Epithelial cell of prostate (primary cell): ENCODE data around the gene RPUSD1.
A peak's percentile ranks its signal among the peaks of the same experiment; 100 is the strongest.

Experiments used
- DNase-seq: peaks from one replicate; pipeline ENCODE4 v3.0.0-alpha.2; 2011; ENCODE audit warnings: low read depth, low spot score
- H3K27ac ChIP-seq: fragments of 450-650 bp; 2 replicates; pipeline ENCODE4 v1.5.1; 2017; ENCODE audit warnings: mild to moderate bottlenecking

The RPUSD1 gene

DNA sequence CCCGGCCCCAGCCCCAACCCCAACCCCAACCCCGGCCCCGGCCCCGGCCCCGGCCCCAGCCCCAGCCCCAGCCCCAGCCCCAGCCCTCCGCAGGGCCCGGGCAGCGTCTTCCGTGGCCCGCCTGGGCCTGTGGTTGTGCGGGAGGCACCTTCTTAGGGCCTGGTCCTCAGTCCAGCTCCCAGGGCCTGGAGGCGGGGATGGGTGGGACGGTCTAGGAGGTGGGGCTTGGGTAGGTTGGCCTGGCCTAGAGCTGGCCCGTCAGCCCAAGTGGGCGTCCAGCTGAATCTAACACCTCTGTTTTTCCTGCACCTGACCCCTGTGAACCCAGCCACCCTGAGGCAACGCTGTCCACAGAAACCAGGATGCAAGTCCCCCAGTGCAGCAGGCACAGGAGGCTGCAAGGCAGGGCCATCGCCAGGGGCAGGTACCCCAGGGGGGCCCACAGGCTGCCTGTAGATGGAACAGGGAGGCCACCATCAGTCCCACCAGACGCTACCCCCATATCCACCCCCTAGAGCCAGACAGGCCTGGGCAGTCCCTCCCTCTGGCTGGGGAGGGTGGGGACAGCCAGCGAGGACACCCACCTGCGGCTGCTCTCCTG is 18.9 kb downstream of the RPUSD1 start:
- DNase-seq: no peak
- H3K27ac ChIP-seq: no peak overlapping the region

DNA sequence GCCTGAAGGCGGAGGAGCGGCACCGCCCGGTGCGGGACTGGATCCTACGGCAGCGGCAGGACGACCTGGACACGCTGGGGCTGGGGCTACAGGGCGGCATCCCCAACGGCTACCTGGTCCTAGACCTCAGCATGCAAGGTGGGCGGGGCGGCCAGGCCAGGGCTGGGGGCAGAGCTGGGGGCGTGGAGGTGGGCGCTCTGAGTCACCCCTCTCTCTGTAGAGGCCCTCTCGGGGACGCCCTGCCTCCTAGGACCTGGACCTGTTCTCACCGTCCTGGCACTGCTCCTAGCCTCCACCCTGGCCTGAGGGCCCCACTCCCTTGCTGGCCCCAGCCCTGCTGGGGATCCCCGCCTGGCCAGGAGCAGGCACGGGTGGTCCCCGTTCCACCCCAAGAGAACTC is 19.8 kb downstream of the RPUSD1 start:
- no peak overlapping the region for H3K27ac ChIP-seq
- DNase-seq: no peak

DNA sequence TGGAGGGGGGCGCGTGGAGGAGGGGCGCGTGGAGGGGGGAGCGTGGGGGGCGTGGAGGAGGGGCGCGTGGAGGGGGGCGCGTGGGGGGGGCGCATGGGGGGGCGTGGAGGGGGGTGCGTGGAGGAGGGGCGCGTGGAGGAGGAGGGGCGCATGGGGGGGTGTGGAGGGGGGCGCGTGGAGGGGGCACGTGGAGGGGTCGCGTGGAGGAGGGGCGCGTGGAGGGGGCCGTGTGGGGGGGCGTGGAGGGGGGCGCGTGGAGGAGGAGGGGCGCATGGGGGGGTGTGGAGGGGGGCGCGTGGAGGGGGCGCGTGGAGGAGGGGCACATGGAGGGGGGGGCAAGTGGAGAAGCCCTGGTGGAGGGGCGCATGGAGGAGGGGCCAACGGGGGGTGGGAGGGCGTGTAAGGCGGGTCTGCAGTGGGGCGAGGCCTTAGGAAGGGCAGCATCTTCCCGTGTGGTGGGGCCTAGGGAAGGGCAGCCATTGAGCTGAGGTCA is 20.4 kb downstream of the RPUSD1 start:
- no peak overlapping the region for H3K27ac ChIP-seq
- no peak for DNase-seq

DNA sequence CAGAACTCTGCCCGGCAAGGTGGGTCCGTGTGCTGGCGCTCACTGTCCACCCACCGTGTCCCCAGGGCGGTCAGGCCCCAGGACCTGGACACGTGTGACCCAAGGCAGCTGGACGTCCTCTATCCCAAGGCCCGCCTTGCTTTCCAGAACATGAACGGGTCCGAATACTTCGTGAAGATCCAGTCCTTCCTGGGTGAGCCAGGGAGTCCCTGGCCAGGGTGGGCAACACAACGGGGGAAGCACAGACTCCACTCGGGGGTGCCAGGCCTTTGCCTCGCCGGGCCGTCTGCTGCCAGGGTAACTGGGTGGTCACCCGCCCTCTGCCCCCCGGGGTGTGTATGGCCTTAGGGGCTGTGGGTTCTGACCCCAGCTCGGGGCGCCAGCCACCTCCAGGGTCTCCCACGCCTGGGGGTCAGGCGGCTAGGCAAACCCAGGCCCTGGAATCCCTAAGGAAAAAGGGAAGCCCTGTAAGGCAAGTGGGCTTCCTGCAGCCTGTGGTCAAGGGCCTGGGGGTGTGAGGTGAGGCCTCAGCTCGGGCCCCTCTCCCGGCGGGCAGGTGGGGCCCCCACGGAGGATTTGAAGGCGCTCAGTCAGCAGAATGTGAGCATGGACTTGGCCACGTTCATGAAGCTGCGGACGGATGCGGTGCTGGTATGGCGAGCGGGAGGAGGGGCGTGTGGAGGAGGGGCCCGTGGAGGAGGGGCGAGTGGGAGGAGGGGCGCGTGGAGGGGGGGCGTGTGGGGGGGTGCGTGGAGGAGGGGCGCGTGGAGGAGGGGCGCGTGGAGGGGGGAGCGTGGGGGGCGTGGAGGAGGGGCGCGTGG is 21.2 kb downstream of the RPUSD1 start:
- no peak for DNase-seq
- H3K27ac ChIP-seq: no peak overlapping the region

DNA sequence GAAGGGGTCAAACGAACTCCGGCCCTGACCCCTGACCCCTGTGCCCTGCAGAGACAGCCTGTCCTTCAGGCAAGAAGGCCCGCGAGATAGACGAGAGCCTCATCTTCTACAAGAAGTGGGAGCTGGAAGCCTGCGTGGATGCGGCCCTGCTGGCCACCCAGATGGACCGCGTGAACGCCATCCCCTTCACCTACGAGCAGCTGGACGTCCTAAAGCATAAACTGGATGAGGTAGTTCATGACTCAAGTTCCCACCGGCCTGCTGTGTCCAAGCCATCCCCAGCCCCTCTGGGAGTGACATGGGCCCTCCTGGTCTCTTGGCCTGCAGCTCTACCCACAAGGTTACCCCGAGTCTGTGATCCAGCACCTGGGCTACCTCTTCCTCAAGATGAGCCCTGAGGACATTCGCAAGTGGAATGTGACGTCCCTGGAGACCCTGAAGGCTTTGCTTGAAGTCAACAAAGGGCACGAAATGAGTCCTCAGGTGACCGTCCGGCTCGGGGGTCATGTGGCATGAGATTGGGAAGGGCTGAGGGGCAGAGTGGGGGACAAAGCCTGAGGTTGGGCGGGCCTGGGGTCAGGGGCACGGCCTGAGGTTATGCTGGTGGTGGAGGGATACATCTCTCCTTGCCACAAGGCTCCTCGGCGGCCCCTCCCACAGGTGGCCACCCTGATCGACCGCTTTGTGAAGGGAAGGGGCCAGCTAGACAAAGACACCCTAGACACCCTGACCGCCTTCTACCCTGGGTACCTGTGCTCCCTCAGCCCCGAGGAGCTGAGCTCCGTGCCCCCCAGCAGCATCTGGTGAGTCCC is 22.0 kb downstream of the RPUSD1 start:
- no peak for DNase-seq
- H3K27ac ChIP-seq: no peak overlapping the region

DNA sequence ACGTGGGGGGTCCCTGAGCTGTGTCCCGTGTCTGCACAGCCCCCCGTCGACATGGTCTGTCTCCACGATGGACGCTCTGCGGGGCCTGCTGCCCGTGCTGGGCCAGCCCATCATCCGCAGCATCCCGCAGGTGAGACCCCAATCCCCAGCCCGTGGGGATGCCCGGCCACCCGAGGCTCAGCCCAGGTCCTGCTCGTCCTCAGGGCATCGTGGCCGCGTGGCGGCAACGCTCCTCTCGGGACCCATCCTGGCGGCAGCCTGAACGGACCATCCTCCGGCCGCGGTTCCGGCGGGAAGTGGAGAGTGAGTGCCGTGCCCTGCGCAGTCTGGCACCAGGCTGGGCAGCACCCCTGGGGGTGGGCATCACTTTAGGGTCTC is 22.7 kb downstream of the RPUSD1 start:
- H3K27ac ChIP-seq: no peak overlapping the region
- DNase-seq: no peak

DNA sequence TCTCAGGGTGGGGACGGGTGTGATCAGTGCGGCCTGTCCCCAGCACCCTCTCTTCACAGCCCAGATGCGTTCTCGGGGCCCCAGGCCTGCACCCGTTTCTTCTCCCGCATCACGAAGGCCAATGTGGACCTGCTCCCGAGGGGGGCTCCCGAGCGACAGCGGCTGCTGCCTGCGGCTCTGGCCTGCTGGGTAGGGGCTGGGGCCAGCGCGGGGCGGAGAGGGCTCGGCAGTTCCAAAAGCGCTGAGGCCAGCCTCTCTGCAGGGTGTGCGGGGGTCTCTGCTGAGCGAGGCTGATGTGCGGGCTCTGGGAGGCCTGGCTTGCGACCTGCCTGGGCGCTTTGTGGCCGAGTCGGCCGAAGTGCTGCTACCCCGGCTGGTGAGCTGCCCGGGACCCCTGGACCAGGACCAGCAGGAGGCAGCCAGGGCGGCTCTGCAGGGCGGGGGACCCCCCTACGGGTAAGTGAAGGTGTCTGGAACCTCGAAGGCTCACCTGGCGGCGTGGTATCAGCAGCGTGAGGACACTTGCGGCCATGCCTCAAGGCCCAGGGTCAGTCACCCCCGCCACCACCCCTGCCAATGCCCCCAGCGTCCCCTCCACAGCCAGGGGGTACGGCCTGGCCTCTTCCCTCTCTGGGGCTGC is 23.2 kb downstream of the RPUSD1 start:
- no peak overlapping the region for H3K27ac ChIP-seq
- no peak for DNase-seq

DNA sequence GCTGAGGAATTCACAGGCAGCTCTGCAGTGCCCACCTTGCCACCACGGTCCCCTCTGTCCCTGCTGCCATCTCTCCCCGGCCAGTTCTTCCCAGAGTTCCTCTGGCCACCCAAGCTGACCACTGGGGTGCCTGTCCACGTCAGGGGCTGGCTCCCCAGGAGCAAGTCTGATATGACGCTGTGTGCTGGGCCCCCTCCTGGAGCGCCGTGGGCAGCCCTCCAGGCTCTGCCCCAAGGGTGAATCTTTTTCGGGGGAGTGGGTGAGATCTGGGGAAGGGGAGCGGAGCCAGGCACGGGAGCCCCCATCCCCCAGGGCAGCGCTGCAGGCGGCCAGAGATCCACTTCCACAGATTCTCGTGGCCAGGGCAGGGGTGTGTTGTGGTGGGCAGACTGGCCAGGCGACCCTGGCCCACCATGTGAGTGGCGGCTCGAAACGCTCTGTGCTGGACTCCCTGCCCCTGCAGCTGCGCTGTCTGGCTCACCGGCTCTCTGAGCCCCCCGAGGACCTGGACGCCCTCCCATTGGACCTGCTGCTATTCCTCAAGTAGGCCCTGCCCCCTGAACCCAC is 23.9 kb downstream of the RPUSD1 start:
- no peak for DNase-seq
- no peak overlapping the region for H3K27ac ChIP-seq

DNA sequence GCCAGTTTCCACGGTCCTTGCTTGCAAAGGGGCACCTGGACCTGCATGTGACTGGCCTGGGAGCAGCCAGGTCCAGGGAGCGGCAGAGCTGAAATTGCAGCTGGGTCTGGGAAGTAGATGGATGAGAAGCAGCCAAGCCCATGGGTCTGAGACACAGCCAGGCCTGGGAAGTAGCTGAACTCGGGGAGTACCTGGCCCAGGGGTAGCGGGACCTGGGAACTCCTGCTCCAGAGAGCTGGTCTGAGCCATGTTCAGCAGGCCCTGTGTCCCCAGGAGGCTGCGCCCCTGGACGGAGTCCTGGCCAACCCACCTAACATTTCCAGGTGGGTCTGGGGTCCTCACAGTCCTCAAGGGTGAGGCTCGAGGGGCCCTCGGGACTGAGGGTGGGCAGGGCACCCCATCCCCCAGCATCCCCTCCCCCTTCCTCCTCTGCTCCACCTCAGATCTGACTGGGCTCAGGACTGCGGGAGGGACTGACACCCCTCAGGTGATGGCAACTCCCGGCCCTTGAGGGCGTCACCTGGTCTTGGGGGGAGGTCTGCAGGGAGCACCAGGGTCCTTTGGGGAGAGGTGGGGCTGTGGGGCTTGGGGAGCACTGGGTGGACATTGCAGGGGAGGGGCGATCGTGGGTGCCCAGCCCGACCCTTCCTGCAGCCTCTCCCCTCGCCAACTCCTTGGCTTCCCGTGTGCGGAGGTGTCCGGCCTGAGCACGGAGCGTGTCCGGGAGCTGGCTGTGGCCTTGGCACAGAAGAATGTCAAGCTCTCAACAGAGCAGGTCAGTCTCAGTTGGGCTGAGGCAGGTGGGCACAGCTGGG is 24.6 kb downstream of the RPUSD1 start:
- no peak for DNase-seq
- no peak overlapping the region for H3K27ac ChIP-seq

DNA sequence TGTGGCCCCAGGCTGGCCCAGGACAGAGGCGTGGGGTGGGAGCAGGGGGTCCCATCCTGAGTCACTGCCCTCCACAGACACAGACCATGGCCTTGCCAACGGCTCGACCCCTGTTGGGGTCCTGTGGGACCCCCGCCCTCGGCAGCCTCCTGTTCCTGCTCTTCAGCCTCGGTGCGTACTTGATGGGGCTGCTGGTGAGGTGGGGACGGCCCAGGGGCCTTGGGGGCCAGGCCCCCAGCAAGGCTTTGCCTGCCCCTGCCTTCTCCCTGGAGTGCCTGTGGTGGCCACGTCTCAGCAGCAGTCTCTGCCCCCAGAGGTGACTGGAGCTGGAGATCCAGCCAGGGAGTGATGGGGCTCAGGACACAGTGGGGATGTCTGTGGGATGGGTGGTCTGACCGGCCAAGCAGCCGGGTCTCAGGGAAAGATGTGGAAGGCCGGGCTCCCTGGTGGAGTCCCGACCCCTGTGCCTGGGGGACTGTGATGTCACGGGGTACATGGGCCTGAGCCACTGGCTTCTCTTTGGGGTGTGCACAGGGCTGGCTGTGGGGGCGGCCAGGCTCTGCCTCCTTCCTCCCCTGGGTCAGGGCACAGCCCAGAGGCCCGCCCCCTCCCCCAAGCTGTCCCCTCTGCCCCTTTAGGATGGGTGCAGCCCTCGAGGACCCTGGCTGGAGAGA is 25.4 kb downstream of the RPUSD1 start:
- no peak overlapping the region for H3K27ac ChIP-seq
- DNase-seq: no peak

DNA sequence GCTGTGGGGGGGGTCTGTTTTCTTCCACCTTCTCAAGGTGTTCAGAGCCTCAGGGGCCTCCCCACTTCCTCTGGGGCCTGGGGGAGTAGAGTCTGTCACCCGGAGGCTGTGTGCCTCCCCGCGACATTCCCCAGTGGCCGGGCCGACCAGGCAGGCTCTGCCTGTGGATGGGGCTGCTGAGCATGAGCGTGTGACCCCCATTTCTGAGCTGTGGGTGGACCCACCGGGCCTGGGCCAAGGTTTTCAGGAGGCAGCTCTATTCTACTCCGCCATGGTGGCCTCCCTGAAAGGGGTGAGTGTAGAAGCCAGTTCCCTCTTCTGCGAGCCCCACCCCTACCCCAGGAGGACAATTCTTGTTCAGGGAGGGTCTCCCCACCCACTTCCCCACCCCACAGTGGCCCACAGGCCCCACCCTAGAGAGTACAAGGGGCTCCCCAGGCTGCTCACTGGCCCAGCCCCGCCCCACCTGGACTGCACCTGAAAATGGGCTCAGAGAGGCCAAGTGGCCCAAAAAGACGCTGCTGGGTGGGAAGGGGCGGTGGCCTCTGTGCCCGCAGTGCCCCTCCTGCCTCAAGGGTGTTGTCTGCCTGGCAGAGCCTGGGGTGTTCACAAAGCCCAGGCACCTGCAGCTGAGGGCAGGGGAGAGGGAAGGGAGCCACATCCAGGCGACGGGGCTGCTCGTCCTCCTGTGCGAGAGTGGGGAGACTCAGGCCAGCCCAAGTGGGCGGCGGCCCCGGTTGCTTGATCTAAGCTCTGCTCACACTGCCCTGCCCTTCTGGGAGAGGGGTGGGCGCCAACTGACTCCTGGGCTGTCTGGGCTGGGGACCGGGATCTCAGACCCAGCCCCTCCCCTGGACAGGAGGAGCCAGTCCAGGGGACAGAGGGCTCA is 26.3 kb downstream of the RPUSD1 start:
- DNase-seq: no peak

DNA sequence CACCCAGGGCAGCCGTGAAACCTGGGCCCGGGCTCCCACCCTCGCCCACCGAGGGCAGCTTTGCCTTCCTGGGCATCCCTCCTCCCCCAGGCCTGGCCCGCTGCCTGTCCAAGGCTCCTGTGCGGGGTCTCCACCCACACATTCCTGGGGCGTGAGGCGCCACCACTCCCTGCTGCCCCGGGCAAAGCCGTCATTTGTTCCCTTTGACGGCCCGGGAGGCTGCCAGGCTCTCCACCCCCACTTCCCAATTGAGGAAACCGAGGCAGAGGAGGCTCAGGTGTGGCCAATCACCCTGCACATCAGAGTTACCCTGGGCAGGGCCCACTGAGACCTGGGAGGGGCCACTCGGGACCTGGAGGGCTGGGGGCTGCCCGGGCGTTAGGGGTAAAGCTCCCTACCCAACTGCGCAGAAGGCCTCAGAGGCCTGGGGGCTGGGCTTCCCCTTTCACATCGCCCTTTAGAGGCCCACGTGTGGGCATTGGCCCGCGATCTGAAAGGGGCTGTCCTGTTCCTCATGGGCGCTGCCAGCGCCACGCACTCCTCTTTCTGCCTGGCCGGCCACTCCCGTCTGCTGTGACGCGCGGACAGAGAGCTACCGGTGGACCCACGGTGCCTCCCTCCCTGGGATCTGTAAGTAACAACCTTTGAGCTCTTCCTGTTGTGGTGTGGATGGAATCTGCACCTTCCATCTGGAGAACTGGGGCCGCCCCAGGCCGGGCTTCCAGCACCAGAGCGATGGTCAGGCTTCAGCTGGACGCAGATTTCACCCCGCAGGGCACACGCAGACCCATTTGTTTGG is 27.4 kb downstream of the RPUSD1 start, which contains the start of gene MSLN:
Gene MSLN (plus strand): TSS at position 190 of the 799 bp plus-strand sequence. CDS start 1,947 bp downstream, outside the sequence.
- no peak for DNase-seq
- H3K27ac ChIP-seq: peak within 1 kb of the TSS; percentile 27

More for the DNA sequence above, 26.3 kb downstream of the RPUSD1 start:
- no peak overlapping the region for H3K27ac ChIP-seq

DNA sequence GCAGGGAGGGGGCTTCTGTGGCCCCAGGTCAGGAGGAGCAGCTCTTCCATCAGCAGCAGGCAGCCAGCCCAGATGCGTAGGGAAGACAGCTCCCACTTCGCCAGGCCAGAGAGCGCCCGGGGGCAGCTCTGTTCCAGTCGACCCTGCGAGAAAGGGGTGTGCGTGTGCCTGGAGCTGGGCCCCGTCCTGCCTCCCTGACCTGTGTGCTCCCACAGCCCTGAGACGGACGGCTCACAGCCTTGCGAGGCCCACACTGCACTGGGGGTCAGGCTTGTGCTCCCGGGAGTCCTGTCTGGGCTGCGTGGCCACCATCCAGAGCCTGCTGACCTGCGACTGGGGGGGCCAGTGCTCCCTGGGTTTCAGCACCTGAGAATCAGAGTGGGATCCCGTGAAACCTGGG is 28.1 kb downstream of the RPUSD1 start:
- DNase-seq: no peak
- H3K27ac ChIP-seq: peak overlapping the region; percentile 27

DNA sequence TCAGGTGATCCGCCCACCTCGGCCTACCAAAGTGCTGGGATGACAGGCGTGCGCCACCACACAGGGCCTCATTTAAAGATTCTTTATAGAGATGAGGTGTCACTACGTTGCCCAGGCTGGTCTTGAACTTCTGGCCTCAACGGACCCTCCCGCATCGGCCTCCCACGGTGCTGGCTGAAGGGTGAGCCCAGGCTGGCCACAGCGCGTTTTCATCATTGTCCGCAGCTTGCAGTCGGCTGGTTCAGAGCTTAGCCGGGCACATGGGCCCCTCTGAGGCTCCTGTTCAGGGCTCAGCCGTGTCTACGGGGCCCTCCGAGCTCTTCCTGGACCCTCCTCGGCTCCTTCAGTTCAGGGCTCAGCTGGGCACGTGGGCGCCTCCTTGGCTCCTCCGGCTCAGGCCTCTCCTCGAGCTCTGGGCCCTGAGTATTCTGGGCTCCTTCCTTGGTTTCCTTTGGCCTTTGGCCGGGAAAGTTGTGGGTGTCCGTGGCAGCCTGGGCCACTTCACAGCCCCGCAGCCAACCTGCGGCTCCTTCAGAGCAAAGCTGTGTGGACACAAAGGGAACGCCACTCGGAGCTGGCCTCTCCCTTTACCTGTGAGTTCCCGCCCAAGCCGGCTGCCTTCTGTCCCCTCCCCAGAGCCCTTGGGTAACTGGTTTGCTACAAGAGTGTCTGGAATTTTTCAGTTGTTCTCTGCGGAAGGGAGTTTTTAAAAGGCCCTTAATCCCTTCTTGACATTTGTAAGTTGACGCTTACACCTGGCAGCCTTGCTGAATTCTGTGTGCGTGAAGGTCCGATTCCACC is 28.9 kb downstream of the RPUSD1 start:
- no peak for DNase-seq
- peak overlapping the region; percentile 27 for H3K27ac ChIP-seq

DNA sequence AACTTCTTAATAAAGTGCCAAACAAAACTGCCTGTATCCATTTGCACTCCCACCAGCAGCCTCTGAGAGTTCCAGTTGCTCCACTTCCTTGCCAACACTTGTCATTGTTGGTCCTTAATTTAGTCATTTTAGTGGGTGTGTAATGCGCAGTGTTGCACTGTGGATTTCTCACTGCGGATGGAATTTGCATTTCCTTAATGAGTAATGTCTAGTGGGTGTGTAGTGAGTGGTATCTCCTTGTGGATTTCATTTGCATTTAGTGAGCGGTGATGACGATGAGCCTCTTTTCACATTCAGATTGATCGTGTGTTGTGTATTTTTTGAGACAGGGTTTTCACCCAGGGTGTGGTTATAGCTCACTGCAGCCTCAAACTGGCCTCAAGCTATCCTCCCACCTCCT is 31.8 kb downstream of the RPUSD1 start:
- no peak overlapping the region for H3K27ac ChIP-seq
- no peak for DNase-seq

DNA sequence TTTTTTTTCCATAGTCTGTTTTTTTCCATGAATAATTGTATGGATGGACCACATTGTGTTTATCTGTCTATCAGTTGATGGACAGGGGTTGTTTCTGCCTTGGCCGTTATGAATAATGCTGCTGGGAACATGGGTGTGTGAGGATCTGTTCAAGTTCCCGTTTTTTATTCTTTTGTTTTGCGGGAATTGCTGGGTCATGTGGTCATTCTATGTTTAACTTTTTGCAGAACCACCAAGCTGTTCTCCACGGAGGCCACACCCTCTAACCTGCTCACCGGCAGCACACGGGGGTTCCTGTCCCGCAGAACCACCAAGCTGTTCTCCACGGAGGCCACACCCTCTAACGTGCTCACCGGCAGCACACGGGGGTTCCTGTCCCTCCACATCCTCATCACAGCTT is 33.5 kb downstream of the RPUSD1 start:
- DNase-seq: no peak
- H3K27ac ChIP-seq: no peak overlapping the region
